ENCODE measurements around the gene STK32B. TPM values are rescaled to one million over a fixed set of nuclear protein-coding genes. Genes with fewer than 3 reads are reported as not detected.
"Not testable (repeated sequence)": the region's sequence is repeated elsewhere in the genome, so short reads cannot be mapped to it uniquely, and the experiment has no call there.

The STK32B gene
- total and polyA plus RNA-seq, 12 donors, result 0.16 to 6.8 (median 0.52) TPM

DNA sequence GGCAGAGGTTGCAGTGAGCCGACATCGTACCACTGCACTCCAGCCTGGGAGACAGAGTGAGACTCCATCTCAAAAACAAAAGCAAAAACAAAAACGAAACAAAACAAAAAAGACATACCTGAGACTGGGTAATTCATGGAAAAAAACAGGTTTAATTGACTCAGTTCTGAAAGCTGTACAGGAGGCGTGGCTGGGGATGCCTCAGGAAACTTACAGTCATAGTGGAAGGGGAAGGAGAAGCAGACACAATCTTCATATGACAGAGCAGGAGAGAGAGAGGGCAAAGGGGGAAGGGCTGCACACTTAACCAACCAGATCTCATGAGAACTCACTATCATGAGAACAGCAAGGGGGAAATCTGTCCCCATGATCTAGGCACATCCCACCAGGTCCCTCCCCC is 229.5 kb downstream of the STK32B start:
- no peak for DNase-seq
- Histone ChIP-seq H3K4me3 (no peak overlapping the region), H3K9me3 (replicated peaks in 1 of 3) (no peaks in the 10 kb centered on the region), H3K4me1 (replicated peaks in 1 of 2) (no peaks in the 10 kb centered on the region), H3K27ac (no peak overlapping the region), H3K36me3 (replicated peaks in 1 of 2) (no peaks in the 10 kb centered on the region), H3K27me3 (no peaks in the 10 kb centered on the region)
- TF ChIP-seq, protein P1, sequence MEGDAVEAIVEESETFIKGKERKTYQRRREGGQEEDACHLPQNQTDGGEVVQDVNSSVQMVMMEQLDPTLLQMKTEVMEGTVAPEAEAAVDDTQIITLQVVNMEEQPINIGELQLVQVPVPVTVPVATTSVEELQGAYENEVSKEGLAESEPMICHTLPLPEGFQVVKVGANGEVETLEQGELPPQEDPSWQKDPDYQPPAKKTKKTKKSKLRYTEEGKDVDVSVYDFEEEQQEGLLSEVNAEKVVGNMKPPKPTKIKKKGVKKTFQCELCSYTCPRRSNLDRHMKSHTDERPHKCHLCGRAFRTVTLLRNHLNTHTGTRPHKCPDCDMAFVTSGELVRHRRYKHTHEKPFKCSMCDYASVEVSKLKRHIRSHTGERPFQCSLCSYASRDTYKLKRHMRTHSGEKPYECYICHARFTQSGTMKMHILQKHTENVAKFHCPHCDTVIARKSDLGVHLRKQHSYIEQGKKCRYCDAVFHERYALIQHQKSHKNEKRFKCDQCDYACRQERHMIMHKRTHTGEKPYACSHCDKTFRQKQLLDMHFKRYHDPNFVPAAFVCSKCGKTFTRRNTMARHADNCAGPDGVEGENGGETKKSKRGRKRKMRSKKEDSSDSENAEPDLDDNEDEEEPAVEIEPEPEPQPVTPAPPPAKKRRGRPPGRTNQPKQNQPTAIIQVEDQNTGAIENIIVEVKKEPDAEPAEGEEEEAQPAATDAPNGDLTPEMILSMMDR (IDR thresholded peaks at IDR 0.05), result no peak
- no peak for TF ChIP-seq POLR2A (IDR thresholded peaks at IDR 0.05)
- 63 to 74% (median 73%) methylated on average over 4 of the region's 4 CpGs for WGBS, 4 donors
- intact Hi-C loops (cut with DNase I), result no loop called here

DNA sequence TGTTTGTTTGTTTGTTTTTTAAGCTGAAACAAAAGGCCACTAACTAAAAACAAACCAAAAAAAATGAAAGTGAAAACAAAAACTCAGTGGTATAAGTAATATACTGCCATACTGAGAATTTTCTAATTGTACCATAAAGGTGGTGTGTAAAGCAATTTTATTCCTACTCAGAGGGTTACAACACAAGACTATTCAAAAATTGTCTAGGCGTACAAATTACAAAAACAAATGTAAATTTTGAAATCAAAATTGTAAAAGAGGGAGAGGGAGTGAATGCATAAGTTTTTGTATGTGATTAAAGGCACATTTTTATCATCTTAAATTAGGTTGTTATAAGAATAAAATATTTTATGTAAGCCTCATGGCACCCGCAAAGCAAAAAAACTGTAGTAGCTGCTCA is 232.6 kb downstream of the STK32B start:
- 86 to 91% (median 88%) methylated on average over 2 of the region's 2 CpGs for whole genome bisulfite sequencing, 4 donors
- no peak overlapping the region for H3K27ac ChIP-seq
- no peak overlapping the region for H3K4me3 ChIP-seq
- DNase-seq, result no peak
- TF ChIP-seq, protein P1 (IDR thresholded peaks at IDR 0.05), result no peak
- no peak for TF ChIP-seq POLR2A (IDR thresholded peaks at IDR 0.05)
- H3K9me3 ChIP-seq (replicated peaks in 1 of 3), result no peaks in the 10 kb centered on the region
- no peaks in the 10 kb centered on the region for H3K36me3 ChIP-seq (replicated peaks in 1 of 2)
- intact Hi-C loops (cut with DNase I), result no loop called here
- H3K4me1 ChIP-seq (replicated peaks in 1 of 2), result no peaks in the 10 kb centered on the region
- H3K27me3 ChIP-seq, result no peaks in the 10 kb centered on the region

DNA sequence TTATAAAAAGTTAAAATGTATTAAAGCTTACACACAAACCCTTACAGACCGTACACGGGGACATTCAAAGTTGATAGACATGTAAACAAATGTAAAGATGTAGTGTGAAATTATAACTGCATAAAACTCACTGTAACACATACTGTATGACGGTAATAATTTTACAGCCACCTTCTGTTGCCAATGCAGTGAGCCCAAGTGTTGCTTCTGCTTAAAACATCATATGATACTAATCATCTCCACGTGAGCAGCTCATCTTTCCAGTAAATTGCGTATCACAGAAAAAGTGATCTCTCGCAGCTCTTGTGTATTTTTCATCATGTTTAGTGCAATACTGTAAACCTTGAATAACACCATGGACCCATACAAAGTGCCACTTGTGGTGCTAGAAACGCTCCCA is 233.2 kb downstream of the STK32B start:
- intact Hi-C loops (cut with DNase I), result no loop called here
- TF ChIP-seq POLR2A (IDR thresholded peaks at IDR 0.05), result no peak
- TF ChIP-seq, protein P1 (IDR thresholded peaks at IDR 0.05), result no peak
- Histone ChIP-seq H3K27me3 (no peaks in the 10 kb centered on the region), H3K4me3 (no peak overlapping the region), H3K36me3 (replicated peaks in 1 of 2) (no peaks in the 10 kb centered on the region), H3K4me1 (replicated peaks in 1 of 2) (no peaks in the 10 kb centered on the region), H3K9me3 (replicated peaks in 1 of 3) (no peaks in the 10 kb centered on the region), H3K27ac (no peak overlapping the region)
- no peak for DNase-seq
- 73 to 80% (median 76%) methylated on average over 7 of the region's 7 CpGs for WGBS, 4 donors

DNA sequence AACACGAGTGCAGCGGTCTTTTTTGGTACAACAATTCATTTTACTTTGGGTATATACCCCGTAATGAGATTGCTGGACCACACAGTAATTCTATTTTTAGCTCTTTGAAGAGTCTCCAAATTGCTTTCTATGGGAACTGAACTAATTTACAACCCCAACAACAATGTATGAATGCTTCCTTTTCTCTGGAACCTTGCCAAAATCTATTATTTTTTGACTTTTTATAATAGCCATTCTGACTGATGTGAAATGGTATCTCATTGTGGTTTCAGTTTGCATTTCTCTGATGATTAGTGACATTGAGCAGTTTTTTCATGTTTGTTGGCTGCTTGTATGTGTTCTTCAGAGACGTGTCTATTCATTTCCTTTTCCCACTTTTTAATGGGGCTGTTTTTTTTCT is 240.8 kb downstream of the STK32B start:
- intact Hi-C loops (cut with DNase I), result no loop called here
- Histone ChIP-seq H3K27me3 (no peaks in the 10 kb centered on the region), H3K36me3 (replicated peaks in 1 of 2) (no peaks in the 10 kb centered on the region), H3K27ac (no peak overlapping the region), H3K9me3 (replicated peaks in 1 of 3) (no peaks in the 10 kb centered on the region), H3K4me1 (replicated peaks in 1 of 2) (no peaks in the 10 kb centered on the region), H3K4me3 (no peak overlapping the region)
- 55 to 66% (median 60%) methylated on average over 4 of the region's 4 CpGs for WGBS, 4 donors
- DNase-seq, result no peak
- TF ChIP-seq, protein P1 (IDR thresholded peaks at IDR 0.05), result no peak
- TF ChIP-seq POLR2A (IDR thresholded peaks at IDR 0.05), result no peak

DNA sequence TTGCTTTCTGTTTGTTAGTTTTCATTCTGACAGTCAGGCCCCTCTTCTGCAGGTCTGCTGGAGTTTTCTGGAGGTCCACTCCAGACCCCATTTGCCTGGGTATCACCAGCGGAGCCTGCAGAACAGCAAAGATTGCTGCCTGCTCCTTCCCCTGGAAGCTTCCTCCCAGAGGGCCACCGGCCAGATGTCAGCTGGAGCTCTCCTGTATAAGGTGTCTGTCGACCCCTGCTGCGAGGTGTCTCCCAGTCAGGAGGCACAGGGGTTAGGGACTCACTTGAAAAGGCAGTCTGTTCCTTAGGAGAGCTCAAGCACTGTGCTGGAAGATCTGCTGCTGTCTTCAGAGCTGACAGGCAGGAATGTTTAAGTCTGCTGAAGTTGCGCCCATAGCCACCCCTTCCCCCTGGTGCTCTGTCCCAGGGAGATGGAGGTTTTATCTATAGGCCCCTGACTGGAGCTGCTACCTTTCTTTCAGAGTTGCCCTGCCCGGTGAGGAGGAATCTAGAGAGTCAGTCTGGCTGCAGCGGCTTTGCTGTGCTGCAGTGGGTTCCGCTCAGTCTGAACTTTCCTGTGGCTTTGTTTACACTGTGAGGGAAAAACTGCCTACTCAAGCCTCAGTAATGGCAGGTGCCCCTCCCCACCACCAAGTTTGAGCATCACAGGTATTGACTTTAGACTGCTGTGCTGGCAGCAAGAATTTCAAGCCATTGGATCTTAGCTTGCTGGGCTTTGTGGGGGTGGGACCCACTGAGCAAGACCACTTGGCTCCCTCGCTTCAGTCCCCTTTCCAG is 246.9 kb downstream of the STK32B start:
- DNase-seq; H3K27ac ChIP-seq; H3K36me3 ChIP-seq (replicated peaks in 1 of 2); H3K4me1 ChIP-seq (replicated peaks in 1 of 2); H3K27me3 ChIP-seq; H3K4me3 ChIP-seq; intact Hi-C loops (cut with DNase I); H3K9me3 ChIP-seq (replicated peaks in 1 of 3): not testable (repeated sequence)
- WGBS, 4 donors, result 78 to 87% (median 81%) methylated on average over 6 to 9 of the region's 9 CpGs
